C4-2B (cell line): Measurements from ENCODE around the gene SYT12.

Experiments
- H3K27ac ChIP-seq: fragments of 450-650 bp; 2 replicates; pipeline ENCODE4 v1.5.1; 2017
- ZFX ChIP-seq: fragments of 450-650 bp; IDR thresholded peaks from 2 replicates; pipeline ENCODE4 v1.6.1; 2017
- TF ChIP-seq, protein P1 (sequence below): fragments of 450-650 bp; conservative IDR thresholded peaks from 2 replicates; pipeline ENCODE4 v1.5.1; 2017; ENCODE audit warnings: mild to moderate bottlenecking

Gene SYT12, protein sequence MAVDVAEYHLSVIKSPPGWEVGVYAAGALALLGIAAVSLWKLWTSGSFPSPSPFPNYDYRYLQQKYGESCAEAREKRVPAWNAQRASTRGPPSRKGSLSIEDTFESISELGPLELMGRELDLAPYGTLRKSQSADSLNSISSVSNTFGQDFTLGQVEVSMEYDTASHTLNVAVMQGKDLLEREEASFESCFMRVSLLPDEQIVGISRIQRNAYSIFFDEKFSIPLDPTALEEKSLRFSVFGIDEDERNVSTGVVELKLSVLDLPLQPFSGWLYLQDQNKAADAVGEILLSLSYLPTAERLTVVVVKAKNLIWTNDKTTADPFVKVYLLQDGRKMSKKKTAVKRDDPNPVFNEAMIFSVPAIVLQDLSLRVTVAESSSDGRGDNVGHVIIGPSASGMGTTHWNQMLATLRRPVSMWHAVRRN

DNA sequence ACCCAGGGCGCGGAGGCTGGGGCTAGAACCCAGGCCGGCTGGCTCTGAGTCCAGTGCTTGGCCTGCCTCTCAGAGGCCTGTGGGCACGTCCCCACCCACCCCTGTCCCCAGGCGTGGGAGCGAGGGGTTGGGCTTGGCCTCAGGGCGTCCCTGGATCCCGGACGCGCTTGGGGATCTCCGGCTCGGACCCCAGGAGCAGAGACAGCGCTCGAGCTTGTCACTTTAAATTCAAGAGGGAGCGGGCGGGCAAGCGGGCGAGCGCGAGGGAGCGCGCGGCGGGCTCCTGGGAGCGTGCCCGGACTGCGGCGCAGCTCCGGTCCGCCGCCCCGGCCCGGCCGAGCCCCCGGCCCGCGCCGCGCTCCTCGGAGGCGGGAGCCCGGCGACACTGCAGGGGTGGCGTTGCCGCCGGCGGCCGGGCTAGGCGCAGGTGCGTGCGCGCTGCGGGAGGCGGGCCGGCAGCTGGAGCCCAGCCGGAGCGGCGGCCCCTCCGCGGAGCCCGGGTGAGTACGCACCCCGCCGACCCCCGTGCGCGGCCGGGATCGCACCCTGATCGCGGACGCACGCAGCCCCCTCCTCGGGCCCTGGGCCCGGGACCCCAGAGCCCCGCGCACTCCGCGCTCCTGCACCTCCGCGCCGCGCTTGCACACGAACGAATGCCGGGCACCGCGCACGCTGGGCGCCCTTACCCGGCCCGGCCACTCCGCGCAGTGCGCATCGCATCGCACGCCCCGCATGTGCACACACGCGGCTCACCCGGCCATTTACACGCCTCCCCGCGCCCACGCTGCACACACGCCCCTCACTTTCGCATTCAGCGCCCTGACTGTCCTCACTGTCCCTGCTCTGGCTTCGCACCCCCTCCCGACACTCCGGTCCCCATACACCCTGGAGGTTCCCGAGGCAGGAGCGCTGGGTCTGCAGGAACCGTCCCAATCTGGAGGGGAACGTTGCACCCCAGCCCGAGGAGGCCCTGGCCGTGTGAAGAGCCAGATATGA lies at the start of gene SYT12:
SYT12 (plus strand) TSS at position 174 of the 996 bp plus-strand sequence. CDS start 7,011 bp downstream, outside the sequence.
- H3K27ac ChIP-seq = no peak within 1 kb of the TSS
- TF ChIP-seq, protein P1, sequence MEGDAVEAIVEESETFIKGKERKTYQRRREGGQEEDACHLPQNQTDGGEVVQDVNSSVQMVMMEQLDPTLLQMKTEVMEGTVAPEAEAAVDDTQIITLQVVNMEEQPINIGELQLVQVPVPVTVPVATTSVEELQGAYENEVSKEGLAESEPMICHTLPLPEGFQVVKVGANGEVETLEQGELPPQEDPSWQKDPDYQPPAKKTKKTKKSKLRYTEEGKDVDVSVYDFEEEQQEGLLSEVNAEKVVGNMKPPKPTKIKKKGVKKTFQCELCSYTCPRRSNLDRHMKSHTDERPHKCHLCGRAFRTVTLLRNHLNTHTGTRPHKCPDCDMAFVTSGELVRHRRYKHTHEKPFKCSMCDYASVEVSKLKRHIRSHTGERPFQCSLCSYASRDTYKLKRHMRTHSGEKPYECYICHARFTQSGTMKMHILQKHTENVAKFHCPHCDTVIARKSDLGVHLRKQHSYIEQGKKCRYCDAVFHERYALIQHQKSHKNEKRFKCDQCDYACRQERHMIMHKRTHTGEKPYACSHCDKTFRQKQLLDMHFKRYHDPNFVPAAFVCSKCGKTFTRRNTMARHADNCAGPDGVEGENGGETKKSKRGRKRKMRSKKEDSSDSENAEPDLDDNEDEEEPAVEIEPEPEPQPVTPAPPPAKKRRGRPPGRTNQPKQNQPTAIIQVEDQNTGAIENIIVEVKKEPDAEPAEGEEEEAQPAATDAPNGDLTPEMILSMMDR = no peak
- no peak for TF ChIP-seq ZFX

DNA sequence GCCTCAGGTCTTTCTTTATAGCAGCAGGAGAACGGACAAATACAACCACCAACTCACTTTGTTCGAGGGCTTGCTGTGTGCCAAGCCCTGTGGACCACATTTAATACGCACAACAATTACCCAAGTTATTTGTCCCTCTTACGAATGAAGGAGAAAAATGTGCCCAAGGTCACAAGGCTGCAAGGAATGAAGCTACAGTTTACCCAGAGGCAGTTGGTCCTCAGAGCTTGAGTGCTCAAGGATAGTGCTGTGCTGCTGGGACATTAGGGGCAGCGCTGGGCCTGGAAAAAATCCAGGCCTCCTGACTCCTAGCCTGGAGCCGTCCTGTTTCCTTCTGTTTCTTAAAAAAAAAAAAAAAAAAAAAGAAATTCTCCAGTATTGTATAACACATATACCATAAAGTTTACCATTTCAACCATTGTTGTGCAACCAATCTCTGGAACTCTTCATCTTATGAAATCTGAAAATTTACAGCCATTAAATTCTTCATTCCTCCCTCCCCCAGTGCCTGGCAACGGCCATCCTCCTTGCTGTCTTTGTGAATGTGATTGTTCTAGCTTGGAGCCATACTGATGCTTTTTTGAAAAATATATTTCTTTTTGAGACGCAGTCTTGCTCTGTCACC lies 48.9 kb upstream of the SYT12 start:
- no peak overlapping the region for H3K27ac ChIP-seq
- TF ChIP-seq ZFX = no peak
- TF ChIP-seq, protein P1 = no peak

GRCh38 chr11:66974724-66975404 lies 48.1 kb upstream of the SYT12 start, which contains the start of gene C11orf86:
C11orf86 (plus strand) TSS chr11:66975304; CDS start chr11:66975363, 59 bp downstream.
- no peak within 1 kb of the TSS for H3K27ac ChIP-seq
- TF ChIP-seq, protein P1 = no peak
- TF ChIP-seq ZFX = no peak

GRCh38 chr11:66975405-66976027 lies 47.4 kb upstream of the SYT12 start:
- no peak overlapping the region for H3K27ac ChIP-seq

GRCh38 chr11:66976028-66976467 lies 46.9 kb upstream of the SYT12 start:
- H3K27ac ChIP-seq = no peak overlapping the region
- TF ChIP-seq, protein P1 = peak; percentile 80
- TF ChIP-seq ZFX = no peak

More at GRCh38 chr11:66975405-66976027, 47.4 kb upstream of the SYT12 start:
- TF ChIP-seq, protein P1 = no peak
- no peak for TF ChIP-seq ZFX

GRCh38 chr11:66976925-66977324 lies 46.0 kb upstream of the SYT12 start:
- no peak overlapping the region for H3K27ac ChIP-seq
- TF ChIP-seq, protein P1 = no peak
- TF ChIP-seq ZFX = no peak
